A549 (cell line): Measurements from ENCODE around the gene WDR72. TPM values are rescaled to one million over a fixed set of nuclear protein-coding genes. Genes with fewer than 3 reads are reported as not detected.
A peak's percentile ranks its signal among the peaks of the same experiment; 100 is the strongest.

ENCODE experiments used
- ATAC-seq, 2 experiments: fragments of 200-7000 bp in 1 of 2; fragments of >200 bp in 1 of 2; cut with Nextera tagmentation in 1 of 2; cut with Tn5 transposase in 1 of 2; 3 replicates each; pipeline versions ENCODE4 v1.8.0 to v1.9.1; 2018 to 2020; ENCODE audit warnings: mild to moderate bottlenecking in 1 of 2, moderate library complexity in 1 of 2
- CTCF ChIA-PET: fragments of 300-600 bp; sonication (Branson Sonifier 250); formaldehyde crosslinking; extraction: SDS; loops from one replicate; lab custom pipeline; 2021; ENCODE audit warnings: antibody characterized with exemption, inconsistent platforms; lab: Yijun Ruan, JAX
- POLR2A ChIA-PET: fragments of 350-600 bp; formaldehyde crosslinking; extraction: SDS; loops from one replicate; lab custom pipeline; 2021; ENCODE audit warnings: antibody characterized with exemption, inconsistent platforms; lab: Yijun Ruan, JAX
- DNase-seq, 2 experiments: peaks; one replicate each; pipeline versions ENCODE4 v3.0.0 to v3.0.0-alpha.2; 2011 to 2016; ENCODE audit warnings: low read depth in 1 of 2, low spot score in 1 of 2
- FAIRE-seq: peaks from 2 replicates; lab custom pipeline; 2011; peaks lifted over from hg19 to GRCh38; lab: Jason Lieb, UNC
- H3K27ac ChIP-seq, 2 experiments: fragments of >200 bp; sonication (Bioruptor Twin); formaldehyde crosslinking; 3 replicates each; pipeline ENCODE4 v1.5.1; 2016 to 2017
- H3K4me1 ChIP-seq: fragments of >200 bp; sonication (Bioruptor Twin); formaldehyde crosslinking; 3 replicates; pipeline ENCODE4 v1.6.1; 2016
- H3K4me2 ChIP-seq: fragments of >200 bp; sonication (Bioruptor Twin); formaldehyde crosslinking; 3 replicates; pipeline ENCODE4 v1.6.1; 2016
- H3K4me3 ChIP-seq: fragments of >200 bp; sonication (Bioruptor Twin); formaldehyde crosslinking; 3 replicates; pipeline ENCODE4 v1.5.1; 2016
- H3K9me3 ChIP-seq: fragments of >200 bp; sonication (Bioruptor Twin); formaldehyde crosslinking; 3 replicates; pipeline ENCODE4 v1.6.1; 2016
- CBX2 ChIP-seq: fragments of 200-600 bp; sonication (generic); IDR thresholded peaks from 2 replicates; pipeline ENCODE4 v1.6.1; 2016; ENCODE audit warnings: low read depth, mild to moderate bottlenecking, borderline replicate concordance
- CBX8 ChIP-seq: fragments of 200-600 bp; sonication (generic); IDR thresholded peaks from 2 replicates; pipeline ENCODE4 v1.6.1; 2016
- CEBPB ChIP-seq, 2 experiments: fragments of >200 bp in 1 of 2; sonication (Bioruptor Twin) in 1 of 2; formaldehyde crosslinking in 1 of 2; IDR thresholded peaks; 2 replicates each; pipeline ENCODE4 v1.6.1; 2012 to 2016
- CHD4 ChIP-seq: fragments of 200-600 bp; sonication (generic); IDR thresholded peaks from 2 replicates; pipeline ENCODE4 v1.6.1; 2016; ENCODE audit warnings: antibody characterized with exemption, mild to moderate bottlenecking, borderline replicate concordance
- CTCF ChIP-seq: fragments of >200 bp; sonication (Bioruptor Twin); formaldehyde crosslinking; IDR thresholded peaks from 3 replicates; pipeline ENCODE4 v1.5.1; 2016
- EP300 ChIP-seq, 2 experiments: fragments of >200 bp; sonication (Bioruptor Twin); formaldehyde crosslinking; IDR thresholded peaks; 2 replicates in 1 of 2; 3 replicates in 1 of 2; pipeline ENCODE4 v1.6.1; 2016 to 2017
- FOSL2 ChIP-seq, 2 experiments: fragments of 450-650 bp in 1 of 2; fragments of >200 bp in 1 of 2; sonication (Bioruptor Twin) in 1 of 2; formaldehyde crosslinking; IDR thresholded peaks; 2 replicates each; pipeline versions ENCODE4 v1.5.0 to v1.6.1; 2016 to 2020; ENCODE audit warnings: mild to moderate bottlenecking in 1 of 2, moderate library complexity in 1 of 2
- GATA3 ChIP-seq: IDR thresholded peaks from 2 replicates; pipeline ENCODE4 v1.6.1; 2012; ENCODE audit warnings: borderline replicate concordance
- HES2 ChIP-seq: fragments of >200 bp; sonication (Bioruptor Twin); formaldehyde crosslinking; IDR thresholded peaks from 2 replicates; pipeline ENCODE4 v1.6.1; 2016
- HMGXB4 ChIP-seq: fragments of 250-450 bp; sonication (Bioruptor Pico); IDR thresholded peaks from 2 replicates; pipeline ENCODE4 v1.5.0; 2021; ENCODE audit warnings: mild to moderate bottlenecking, moderate library complexity, borderline replicate concordance
- HOXA7 ChIP-seq: fragments of 250-450 bp; sonication (Bioruptor Pico); IDR thresholded peaks from 2 replicates; pipeline ENCODE4 v1.5.0; 2020; ENCODE audit warnings: mild to moderate bottlenecking, moderate library complexity
- HOXB5 ChIP-seq: fragments of 250-450 bp; sonication (Bioruptor Pico); IDR thresholded peaks from 2 replicates; pipeline ENCODE4 v1.5.0; 2020; ENCODE audit warnings: mild to moderate bottlenecking, moderate library complexity
- JUNB ChIP-seq: fragments of >200 bp; sonication (Bioruptor Twin); formaldehyde crosslinking; IDR thresholded peaks from 2 replicates; pipeline ENCODE4 v1.6.1; 2016
- MAZ ChIP-seq: fragments of 150-350 bp; IDR thresholded peaks from 2 replicates; pipeline ENCODE4 v1.6.1; 2014; ENCODE audit warnings: antibody characterized with exemption, low read depth, low read length, borderline replicate concordance
- MYC ChIP-seq: IDR thresholded peaks from 2 replicates; pipeline ENCODE4 v1.6.1; 2012; ENCODE audit warnings: mild to moderate bottlenecking, inconsistent platforms, low read length, improper control_type of control experiment, borderline replicate concordance
- NFE2L2 ChIP-seq: fragments of 150-350 bp; conservative IDR thresholded peaks from 2 replicates; pipeline ENCODE4 v1.6.1; 2014; ENCODE audit warnings: low read length
- POLR2A ChIP-seq: IDR thresholded peaks from 2 replicates; pipeline ENCODE4 v1.6.1; 2012; ENCODE audit warnings: mild to moderate bottlenecking, low read length
- POLR2AphosphoS2 ChIP-seq: conservative IDR thresholded peaks from 2 replicates; pipeline ENCODE4 v1.6.1; 2012; ENCODE audit warnings: low read length, improper control_type of control experiment, inconsistent platforms
- SMC3 ChIP-seq: fragments of >200 bp; sonication (Bioruptor Twin); formaldehyde crosslinking; IDR thresholded peaks from 3 replicates; pipeline ENCODE4 v1.6.1; 2018; ENCODE audit warnings: inconsistent platforms
- TFCP2L1 ChIP-seq: fragments of 250-450 bp; sonication (Bioruptor Pico); IDR thresholded peaks from 2 replicates; pipeline ENCODE4 v1.5.0; 2021; ENCODE audit warnings: mild to moderate bottlenecking
- TP53 ChIP-seq: fragments of 250-450 bp; sonication (Bioruptor Pico); IDR thresholded peaks from 2 replicates; pipeline ENCODE4 v1.5.0; 2021; ENCODE audit warnings: mild to moderate bottlenecking, moderate library complexity
- ZNF302 ChIP-seq: fragments of 250-450 bp; sonication (Bioruptor Pico); IDR thresholded peaks from 2 replicates; pipeline ENCODE4 v1.9.0; 2021; ENCODE audit warnings: inconsistent platforms, mild to moderate bottlenecking, moderate library complexity
- WGBS: methylation state at CpG from one replicate; pipeline ENCODE4 v1.1.6; 2017; ENCODE audit errors: missing lambda C conversion rate; 5-methylcytosine and 5-hydroxymethylcytosine counted together
- polyA plus RNA-seq, 4 experiments: library from polyadenylated mRNA; depleted of rRNA in 3 of 4; stranded (reverse); fragments of >200 nt; fragmentation: RNase III in 1 of 4; extraction: RNeasy Plus Mini Kit Qiagen cat#74134 plus additional on column Dnase treatment in 1 of 4; gene quantifications; 2 replicates in 3 of 4; 3 replicates in 1 of 4; pipeline ENCODE4 v1.2.3, GENCODE V29; 2011 to 2017

WDR72 gene
- polyA plus RNA-seq, 2 of the 4 experiments (the other 2 are of a cell fraction): 12.0 to 28.5 TPM

- peak in 1 of 2 experiments; percentile 37; a peak in 2 of 6 replicates for ATAC-seq
- H3K4me2 ChIP-seq: peak overlapping the region; percentile 81
- H3K4me3 ChIP-seq: 0 out of 3 replicates have a peak overlapping the region, but pooled peaks have one; percentile 7
- H3K9me3 ChIP-seq: no peaks in the 10 kb centered on the region
- POLR2A ChIA-PET: no interaction called here
- CTCF ChIA-PET: no interaction called here
- FAIRE-seq: peak; percentile 96
- peaks cover 51% of the 10 kb centered on the region for H3K4me1 ChIP-seq
- DNase-seq: peak in 1 of 2 experiments; percentile 39
- TF ChIP-seq HES2 (no peak), CBX2 (no peak), CHD4 (no peak), TP53 (no peak), NFE2L2 (no peak), TFCP2L1 (no peak), MYC (no peak), POLR2AphosphoS2 (no peak), CTCF (no peak), HMGXB4 (CRISPR knock-in tag) (no peak), ZNF302 (no peak), CBX8 (no peak), GATA3 (no peak), EP300 (IDR thresholded peaks at IDR 0.05) (no peak)
- peak overlapping the region; percentile 80 to 85 for H3K27ac ChIP-seq
- WGBS: 15% methylated on average over 2 of the region's 2 CpGs
Measured at GRCh38 chr15:53591041-53591440, 168.4 kb downstream of the WDR72 start.

- DNase-seq: peak in 1 of 2 experiments; percentile 33
- peak overlapping the region; percentile 22; the same call in 1 of the 3 replicates for H3K4me3 ChIP-seq
- WGBS: 34% methylated on average over 2 of the region's 2 CpGs
- ChIA-PET POLR2A (no interaction called here), CTCF (interaction anchor here (1.0 kb wide), 1 partner anchor 15 kb away, joined by 3 read pairs; no protein-coding TSS in a partner anchor)
- H3K4me2 ChIP-seq: peak overlapping the region; percentile 81
- TF ChIP-seq JUNB: peak; percentile 31; the same call in 1 of the 2 replicates
- TF ChIP-seq HOXB5: no peak
- TF ChIP-seq FOSL2 (IDR thresholded peaks at IDR 0.05): 0 out of 2 replicates have a peak, but pooled peaks have one; percentile 26
- no peak; the same call in 1 of the 2 replicates for TF ChIP-seq FOSL2 (CRISPR knock-in tag; IDR thresholded peaks at IDR 0.05)
- TF ChIP-seq HOXA7: no peak
- TF ChIP-seq SMC3: no peak
- no peak for TF ChIP-seq CHD4
- TF ChIP-seq POLR2A: no peak
- no peak for TF ChIP-seq NFE2L2
- no peak for TF ChIP-seq MAZ
- peak; percentile 36 to 73 for TF ChIP-seq CEBPB (IDR thresholded peaks at IDR 0.05)
- ATAC-seq: no peak
- 0 out of 3 replicates have a peak, but pooled peaks cover 6% of the 10 kb centered on the region for H3K9me3 ChIP-seq
- peak; percentile 86 for FAIRE-seq
- H3K27ac ChIP-seq: peak overlapping the region; percentile 80 to 85
- peaks cover 51% of the 10 kb centered on the region for H3K4me1 ChIP-seq
Measured at GRCh38 chr15:53590380-53590779, 169.1 kb downstream of the WDR72 start.
